ENCODE results near the gene NAT16. TPM values are rescaled to one million over a fixed set of nuclear protein-coding genes. Genes with fewer than 3 reads are reported as not detected.

NAT16 gene
- total and polyA plus RNA-seq, 2 of the 13 experiments (the other 11 are each of a cell fraction or from before 2014, with no cell fraction given), result 0.04 TPM; not detected in 1

GRCh38 chr7:101121991-101122932 lies 57.8 kb downstream of the NAT16 start (continued):
- TF ChIP-seq, protein P1, sequence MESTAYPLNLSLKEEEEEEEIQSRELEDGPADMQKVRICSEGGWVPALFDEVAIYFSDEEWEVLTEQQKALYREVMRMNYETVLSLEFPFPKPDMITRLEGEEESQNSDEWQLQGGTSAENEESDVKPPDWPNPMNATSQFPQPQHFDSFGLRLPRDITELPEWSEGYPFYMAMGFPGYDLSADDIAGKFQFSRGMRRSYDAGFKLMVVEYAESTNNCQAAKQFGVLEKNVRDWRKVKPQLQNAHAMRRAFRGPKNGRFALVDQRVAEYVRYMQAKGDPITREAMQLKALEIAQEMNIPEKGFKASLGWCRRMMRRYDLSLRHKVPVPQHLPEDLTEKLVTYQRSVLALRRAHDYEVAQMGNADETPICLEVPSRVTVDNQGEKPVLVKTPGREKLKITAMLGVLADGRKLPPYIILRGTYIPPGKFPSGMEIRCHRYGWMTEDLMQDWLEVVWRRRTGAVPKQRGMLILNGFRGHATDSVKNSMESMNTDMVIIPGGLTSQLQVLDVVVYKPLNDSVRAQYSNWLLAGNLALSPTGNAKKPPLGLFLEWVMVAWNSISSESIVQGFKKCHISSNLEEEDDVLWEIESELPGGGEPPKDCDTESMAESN (CRISPR knock-in tag; conservative IDR thresholded peaks at IDR 0.05), result no peak
- TF ChIP-seq, protein P2, sequence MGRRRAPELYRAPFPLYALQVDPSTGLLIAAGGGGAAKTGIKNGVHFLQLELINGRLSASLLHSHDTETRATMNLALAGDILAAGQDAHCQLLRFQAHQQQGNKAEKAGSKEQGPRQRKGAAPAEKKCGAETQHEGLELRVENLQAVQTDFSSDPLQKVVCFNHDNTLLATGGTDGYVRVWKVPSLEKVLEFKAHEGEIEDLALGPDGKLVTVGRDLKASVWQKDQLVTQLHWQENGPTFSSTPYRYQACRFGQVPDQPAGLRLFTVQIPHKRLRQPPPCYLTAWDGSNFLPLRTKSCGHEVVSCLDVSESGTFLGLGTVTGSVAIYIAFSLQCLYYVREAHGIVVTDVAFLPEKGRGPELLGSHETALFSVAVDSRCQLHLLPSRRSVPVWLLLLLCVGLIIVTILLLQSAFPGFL (CRISPR knock-in tag; IDR thresholded peaks at IDR 0.05), result no peak
- TF ChIP-seq UBTF (CRISPR knock-in tag; IDR thresholded peaks at IDR 0.05), result peak; percentile 57; the same call in 1 of the 2 replicates
- TF ChIP-seq, protein P3, sequence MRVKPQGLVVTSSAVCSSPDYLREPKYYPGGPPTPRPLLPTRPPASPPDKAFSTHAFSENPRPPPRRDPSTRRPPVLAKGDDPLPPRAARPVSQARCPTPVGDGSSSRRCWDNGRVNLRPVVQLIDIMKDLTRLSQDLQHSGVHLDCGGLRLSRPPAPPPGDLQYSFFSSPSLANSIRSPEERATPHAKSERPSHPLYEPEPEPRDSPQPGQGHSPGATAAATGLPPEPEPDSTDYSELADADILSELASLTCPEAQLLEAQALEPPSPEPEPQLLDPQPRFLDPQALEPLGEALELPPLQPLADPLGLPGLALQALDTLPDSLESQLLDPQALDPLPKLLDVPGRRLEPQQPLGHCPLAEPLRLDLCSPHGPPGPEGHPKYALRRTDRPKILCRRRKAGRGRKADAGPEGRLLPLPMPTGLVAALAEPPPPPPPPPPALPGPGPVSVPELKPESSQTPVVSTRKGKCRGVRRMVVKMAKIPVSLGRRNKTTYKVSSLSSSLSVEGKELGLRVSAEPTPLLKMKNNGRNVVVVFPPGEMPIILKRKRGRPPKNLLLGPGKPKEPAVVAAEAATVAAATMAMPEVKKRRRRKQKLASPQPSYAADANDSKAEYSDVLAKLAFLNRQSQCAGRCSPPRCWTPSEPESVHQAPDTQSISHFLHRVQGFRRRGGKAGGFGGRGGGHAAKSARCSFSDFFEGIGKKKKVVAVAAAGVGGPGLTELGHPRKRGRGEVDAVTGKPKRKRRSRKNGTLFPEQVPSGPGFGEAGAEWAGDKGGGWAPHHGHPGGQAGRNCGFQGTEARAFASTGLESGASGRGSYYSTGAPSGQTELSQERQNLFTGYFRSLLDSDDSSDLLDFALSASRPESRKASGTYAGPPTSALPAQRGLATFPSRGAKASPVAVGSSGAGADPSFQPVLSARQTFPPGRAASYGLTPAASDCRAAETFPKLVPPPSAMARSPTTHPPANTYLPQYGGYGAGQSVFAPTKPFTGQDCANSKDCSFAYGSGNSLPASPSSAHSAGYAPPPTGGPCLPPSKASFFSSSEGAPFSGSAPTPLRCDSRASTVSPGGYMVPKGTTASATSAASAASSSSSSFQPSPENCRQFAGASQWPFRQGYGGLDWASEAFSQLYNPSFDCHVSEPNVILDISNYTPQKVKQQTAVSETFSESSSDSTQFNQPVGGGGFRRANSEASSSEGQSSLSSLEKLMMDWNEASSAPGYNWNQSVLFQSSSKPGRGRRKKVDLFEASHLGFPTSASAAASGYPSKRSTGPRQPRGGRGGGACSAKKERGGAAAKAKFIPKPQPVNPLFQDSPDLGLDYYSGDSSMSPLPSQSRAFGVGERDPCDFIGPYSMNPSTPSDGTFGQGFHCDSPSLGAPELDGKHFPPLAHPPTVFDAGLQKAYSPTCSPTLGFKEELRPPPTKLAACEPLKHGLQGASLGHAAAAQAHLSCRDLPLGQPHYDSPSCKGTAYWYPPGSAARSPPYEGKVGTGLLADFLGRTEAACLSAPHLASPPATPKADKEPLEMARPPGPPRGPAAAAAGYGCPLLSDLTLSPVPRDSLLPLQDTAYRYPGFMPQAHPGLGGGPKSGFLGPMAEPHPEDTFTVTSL (CRISPR knock-in tag; IDR thresholded peaks at IDR 0.05; ENCODE audit: borderline replicate concordance), result peak; percentile 34; the same call in 1 of the 2 replicates
- peak; percentile 42; the same call in 1 of the 2 replicates for TF ChIP-seq TCF7 (IDR thresholded peaks at IDR 0.05; ENCODE audit: low read depth)
- peak; percentile 83 for TF ChIP-seq GATAD2A (CRISPR knock-in tag; IDR thresholded peaks at IDR 0.05)
- no peak for TF ChIP-seq TRIM22 (IDR thresholded peaks at IDR 0.05)
- no peak; the same call in 1 of the 2 replicates for TF ChIP-seq DMAP1 (CRISPR knock-in tag; IDR thresholded peaks at IDR 0.05)
- TF ChIP-seq ZNF484 (CRISPR knock-in tag; IDR thresholded peaks at IDR 0.05; ENCODE audit: borderline replicate concordance, low read depth), result no peak
- no peak for TF ChIP-seq ZNF383 (CRISPR knock-in tag; IDR thresholded peaks at IDR 0.05; ENCODE audit: borderline replicate concordance)
- TF ChIP-seq MXI1 (IDR thresholded peaks at IDR 0.05; ENCODE audit: borderline replicate concordance, low read depth, low read length), result no peak; the same call in 2 of the 3 replicates
